Stimulated activated CD8-positive, alpha-beta memory T cell treated with anti-CD3 and anti-CD28 coated beads, Interleukin-2, amount 100 ng/mL, for 48 hours (primary cell): Measurements from ENCODE around the gene SH3RF1.
"Not testable (repeated sequence)": the region's sequence is repeated elsewhere in the genome, so short reads cannot be mapped to it uniquely, and the experiment has no call there.

Experiments
- DNase-seq, 2 donors: peaks; one replicate each; pipeline ENCODE4 v3.0.0-alpha.2; 2020; ENCODE audit warnings: low read depth in 2 of 2

SH3RF1 gene

DNA sequence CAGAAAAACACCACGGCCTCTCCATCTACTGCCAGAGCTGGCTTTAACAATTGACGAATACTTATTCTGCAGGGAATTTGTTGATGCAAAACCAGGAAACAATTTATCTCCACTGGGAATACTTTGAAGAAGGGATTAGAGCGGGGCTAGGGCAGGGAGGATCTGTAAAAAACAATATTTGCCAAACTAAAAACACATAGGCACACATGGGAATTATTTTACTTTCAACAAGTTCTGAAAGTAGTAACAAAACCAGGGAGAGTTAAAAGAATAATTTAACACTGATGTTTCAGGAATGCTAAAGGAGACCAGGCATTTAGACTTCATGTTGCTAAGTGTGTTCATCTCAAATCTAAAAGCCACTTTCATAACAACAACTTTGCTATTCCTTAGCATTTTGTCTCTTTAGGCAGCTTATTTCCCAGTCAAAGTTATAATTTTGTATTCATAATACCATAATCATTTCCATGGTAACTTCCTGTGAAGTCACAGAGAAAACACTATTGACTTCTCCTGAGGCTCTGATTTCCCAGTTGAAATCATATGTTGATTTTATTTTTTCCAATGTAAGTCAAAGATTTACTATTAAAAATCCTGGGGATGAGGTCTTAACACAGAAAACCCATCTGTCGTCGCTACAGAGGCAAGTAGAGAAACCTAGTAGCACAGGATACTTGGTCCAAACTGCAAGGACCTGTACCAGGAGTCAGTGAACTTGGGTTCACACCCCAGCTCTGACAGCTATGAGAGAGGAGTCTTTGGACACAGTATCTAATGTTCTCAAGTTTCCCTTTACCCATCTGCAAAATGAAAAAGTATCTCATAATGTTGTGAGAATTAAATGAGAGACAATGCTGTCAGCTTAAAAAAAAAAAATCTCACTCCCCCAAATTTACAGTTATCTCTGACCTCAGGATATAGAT is 69.3 kb downstream of the SH3RF1 start:
- DNase-seq: no peak

DNA sequence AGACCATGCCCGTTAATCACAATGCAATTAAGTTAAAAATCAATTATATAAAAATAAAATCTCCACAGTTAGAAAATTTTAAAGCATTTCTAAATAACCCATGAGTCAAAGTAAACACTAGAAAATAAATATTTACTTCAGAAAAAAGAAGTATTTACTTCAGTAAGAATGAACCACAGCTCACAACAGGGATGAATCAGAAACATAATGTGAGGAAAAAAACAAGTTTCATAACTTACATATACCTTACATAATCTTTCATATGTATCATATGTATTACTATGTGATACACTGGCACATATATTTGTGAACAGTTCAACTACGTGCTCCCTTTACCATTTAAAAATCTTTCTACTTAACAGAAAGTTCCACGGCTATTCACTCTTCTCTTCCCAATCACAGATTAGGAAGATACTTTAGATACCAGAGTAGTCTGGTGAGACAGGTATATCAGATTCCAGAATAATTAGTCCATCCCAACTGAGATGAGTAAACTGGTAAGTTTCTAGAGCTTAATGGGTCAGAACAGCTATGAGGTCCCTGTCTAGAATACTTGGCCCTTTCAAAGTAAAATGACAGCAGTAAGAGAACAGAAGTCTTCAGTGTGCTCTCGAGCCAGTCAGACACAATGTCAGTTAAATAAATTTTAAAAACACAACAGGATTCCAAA is 70.3 kb downstream of the SH3RF1 start:
- DNase-seq: no peak

DNA sequence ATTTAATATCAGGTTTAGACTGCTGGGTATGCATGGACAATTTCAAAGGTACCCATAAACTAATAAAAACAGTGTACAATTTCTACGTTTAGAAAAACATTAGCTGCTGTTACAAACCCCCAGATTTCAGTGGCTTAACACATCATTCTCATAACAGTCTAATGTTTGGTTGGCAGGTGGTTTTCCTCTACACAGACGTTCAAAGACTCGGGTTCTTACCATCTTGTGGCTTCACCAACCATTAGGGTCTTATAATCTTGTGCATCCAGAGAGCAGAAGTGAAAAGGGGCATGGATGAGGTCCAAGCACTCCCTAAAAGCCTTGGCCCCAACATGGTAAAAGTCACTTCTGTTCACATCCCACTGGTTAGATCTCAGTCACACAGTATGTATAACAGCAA is 71.6 kb downstream of the SH3RF1 start:
- DNase-seq: no peak

DNA sequence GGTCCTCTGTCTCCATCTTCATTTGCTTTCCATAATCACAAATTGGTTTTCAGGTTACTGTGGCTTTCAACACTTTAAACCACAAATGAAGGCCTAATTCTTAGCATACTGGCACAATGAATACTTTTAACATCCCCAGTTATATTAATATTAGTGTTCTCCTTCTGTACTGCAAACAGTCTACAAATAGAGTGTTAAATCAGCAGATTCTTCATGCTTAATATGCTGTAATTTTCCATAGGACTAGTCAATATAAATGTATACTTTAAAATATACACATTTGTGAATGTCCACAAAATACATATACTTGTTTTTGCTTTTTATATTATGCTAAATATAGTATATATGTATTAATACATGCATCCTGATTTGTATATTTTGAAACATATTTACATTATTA is 72.6 kb downstream of the SH3RF1 start:
- DNase-seq: no peak

DNA sequence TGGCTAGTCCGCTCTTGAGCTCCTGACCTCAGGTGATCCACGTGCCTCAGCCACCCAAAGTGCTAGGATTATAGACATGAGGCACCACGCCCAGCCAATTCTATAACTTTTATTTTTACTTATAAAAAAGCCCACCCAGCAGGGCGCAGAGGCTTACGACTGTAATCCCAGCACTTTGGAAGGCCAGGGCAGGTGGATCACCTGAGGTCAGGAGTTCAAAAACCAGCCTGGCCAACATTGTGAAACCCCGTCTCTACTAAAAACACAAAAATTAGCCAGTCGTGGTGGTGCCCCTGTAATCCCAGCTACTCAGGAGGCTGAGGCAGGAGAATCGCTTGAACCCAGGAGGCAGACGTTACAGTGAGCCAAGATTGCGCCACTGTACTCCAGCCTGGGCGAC is 73.5 kb downstream of the SH3RF1 start:
- not testable (repeated sequence) for DNase-seq

DNA sequence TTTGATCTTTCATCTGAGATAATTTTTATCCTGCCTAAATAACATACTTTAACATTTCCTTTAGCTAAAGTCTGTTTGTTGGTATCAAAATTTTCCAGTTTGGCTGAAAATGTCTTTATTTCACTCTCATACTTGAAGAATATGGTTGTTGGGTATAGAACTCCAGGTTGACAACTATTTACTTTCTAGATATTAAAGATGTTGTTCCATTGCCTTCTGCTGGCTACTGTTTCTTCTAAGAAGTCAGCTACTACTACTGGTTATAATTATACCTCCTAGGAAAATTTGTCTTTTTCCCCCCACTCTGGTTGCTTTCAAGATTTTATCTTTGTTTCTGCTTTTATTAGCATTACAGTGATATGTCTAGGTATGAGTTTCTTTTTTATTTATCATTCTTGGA is 75.7 kb downstream of the SH3RF1 start:
- no peak for DNase-seq

DNA sequence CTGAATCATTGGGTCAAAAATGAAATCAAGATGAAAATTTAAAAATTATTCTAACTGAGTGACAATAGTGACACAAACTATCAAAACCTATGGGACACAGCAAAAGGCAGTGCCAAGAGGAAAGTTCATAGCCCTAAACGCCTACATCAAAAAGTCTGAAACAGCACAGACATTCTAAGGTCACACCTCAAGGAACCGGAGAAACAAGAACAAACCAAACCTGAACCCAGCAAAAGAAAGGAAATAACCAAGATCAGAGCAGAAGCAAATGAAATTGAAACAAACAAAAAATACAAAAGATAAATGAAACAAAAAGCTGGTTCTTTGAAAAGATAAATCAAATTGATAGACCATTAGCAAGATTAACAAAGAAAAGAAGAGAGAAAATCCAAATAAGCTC is 80.8 kb downstream of the SH3RF1 start:
- not testable (repeated sequence) for DNase-seq

DNA sequence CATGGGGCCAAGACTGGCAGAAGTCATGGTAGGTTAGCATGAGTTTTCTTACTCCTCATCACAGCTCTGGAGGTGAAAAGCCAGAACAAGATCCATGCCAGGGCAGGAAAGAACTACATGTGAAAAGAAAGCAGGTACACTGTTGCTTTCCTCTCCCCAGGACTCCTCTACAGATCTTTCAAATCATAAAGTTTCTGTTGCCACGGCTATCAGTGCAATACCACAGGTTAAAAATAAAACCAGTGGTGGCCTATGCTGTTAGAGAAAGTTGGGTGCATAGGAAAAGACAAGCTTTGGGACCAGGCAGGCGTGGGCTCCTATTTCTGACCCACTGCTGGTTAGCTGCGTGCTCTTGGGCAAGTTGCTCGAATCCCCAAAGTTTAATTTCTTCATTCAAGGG is 81.4 kb downstream of the SH3RF1 start:
- no peak for DNase-seq

DNA sequence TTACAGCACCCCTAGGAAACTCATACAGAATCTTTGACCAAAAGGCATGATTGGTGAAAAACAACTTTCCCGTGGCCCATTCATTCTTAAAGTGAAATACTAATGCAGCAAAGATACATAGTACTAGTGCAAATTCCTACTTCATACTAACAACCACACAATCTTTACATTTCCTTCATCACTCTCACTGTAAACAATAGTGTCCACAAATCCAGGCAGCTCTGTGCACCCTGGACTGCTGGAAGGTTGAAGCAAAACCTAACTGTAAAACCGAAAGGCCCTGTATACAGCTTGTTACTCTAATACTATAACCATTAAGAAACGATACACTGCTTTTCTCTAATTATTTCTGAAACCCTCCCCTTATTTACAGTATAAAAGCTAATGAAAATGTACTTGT is 82.6 kb downstream of the SH3RF1 start:
- DNase-seq: no peak

DNA sequence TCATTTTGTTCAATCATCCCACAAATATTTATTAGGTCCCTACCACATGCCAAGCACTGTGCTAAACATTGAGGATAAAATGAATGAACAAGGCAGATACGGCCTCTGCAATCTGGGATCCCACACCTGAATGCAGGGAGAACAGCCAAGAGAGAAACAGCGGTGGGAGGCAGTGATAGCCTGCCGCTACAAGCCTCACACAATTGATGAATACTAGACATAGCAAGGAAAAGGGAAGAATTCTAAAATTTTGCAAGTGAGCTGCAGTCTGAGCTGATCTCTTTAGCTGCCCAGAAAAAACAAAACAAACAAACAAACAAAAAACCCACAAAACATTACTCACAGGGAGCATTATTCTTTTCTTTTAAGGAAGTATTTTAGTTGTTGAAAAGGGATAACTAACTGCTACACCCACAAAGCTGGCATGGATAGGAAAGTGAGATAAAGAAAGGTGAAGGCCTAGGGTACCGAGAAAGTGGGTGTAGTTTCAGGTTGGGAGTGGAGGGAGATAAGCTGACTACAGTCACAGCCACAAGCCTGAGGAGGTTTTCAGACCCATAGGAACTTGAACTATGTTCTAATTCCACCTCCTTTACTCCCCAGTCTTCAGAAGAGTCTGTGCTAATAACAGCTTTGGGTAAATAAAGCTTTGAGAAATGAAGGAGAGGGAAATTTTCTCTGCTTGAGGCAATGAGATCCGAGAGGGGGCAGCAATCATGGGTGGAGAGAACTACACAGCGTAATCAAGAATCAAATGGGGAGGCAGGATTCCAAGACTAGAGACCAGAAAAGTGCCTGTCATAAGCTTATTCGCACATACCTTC is 85.4 kb downstream of the SH3RF1 start:
- no peak for DNase-seq

DNA sequence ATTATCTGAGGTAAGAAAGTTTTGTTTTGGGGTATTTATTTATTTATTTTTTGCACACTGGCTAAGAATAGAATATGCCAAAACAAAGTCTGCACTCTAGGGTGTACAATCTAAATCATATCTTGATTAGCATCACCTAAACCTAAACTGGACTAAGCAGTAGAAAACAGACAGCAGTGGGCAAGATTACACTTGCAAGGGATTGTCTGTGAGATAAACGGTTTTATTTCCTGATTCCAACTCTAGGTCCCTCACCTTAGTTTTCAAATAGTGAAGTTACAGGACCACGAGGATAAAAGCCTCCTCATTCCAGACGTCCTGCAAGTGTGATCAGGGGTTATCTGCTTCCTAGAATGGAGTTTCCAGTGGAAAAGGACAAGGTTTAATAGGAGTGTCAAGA is 86.1 kb downstream of the SH3RF1 start:
- no peak for DNase-seq

DNA sequence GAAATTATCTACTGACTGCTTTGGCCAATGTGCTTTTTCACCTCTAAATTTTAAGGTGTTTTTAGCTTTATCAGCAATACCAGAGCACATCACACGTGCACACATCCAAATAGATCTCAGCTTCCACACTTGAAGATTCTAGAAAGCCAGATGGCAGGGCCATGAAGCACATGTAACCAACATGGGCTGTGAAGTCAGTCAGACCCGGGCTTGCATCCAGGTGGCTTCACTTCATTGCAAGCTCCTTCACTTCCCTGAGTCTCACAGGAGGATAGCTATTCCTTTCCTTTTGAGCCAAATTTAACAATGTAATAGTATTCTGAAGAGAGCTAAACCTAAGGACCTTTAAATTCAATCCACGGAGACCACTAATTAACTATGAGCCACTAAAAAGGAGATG is 86.5 kb downstream of the SH3RF1 start:
- no peak for DNase-seq

DNA sequence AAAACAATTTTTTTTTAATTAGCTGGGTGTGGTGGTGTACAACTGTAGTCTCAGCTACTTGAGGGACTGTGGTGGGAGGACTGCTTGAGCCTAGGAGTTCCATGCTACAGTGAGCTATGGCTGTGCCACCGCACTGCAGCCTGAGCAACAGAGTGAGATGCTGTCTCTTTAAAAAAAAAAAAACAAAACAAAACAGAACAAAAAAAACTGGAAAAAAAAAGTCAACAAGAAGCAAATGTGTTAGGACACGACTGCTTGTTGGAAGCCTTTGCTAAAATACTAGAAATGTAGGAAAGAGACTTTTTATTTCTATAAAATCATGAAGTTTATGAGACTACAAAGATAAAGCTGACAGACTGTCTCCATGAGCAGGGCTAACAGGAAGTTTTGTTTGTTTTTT is 87.2 kb downstream of the SH3RF1 start:
- DNase-seq: no peak

DNA sequence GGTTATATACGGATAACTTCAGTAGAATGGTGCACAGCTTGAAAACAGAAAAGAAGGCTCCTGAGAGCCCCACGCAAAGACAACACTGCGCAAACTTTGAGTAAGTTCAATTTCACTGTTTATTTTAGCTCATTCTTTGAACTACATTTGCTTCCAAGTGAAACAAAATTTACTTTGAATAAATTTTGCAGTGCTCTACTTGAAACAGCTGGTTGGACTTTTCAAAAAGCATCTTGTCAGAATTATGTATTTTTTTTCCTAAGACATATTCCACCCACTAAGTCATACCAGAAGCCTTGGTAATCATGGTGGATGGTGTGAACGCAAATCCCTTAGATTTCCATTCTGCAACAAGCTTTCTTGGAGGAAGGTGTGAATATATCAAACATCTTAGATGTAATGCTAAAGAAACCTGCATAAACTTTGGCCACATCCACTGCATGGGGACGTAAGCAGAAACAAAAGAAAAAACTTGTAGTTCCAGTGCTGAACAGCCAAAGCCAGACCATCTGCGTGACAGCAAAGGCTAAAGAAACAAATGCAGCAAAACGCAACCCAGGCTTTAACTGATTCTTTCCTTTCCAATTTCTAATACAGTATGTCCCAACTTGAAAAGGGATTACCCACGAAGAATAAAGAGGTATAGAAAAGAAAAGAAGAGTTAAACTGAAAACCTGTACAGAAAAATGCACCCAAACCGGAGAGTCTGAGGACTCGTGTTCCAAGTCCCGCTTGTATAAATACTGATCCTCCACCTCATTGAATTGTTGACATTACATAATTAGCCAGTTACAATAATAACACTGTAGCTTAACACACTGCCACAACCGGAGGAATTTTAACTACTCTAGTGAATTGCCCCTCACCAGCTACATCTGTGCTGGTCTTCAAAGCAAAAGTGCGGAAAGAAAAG is 90.9 kb downstream of the SH3RF1 start:
- DNase-seq: no peak

DNA sequence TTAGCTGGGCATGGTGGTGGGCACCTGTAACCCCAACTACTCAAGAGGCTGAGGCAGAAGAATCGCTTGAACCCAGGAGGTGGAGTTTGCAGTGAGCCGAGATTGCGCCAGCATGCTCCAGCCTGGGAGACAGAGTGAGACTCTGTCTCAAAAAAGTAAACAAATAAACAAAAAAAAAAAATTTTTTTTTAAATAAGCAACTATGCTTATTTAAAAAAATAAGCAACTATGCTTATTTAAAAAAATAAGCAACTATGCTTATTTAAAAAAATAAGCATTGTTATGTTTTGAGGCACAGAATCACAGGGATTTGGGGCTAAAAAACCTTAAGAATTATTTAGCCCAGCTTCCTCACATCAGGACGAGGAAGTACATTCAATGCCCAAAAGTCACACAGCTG is 92.7 kb downstream of the SH3RF1 start:
- DNase-seq: not testable (repeated sequence)

DNA sequence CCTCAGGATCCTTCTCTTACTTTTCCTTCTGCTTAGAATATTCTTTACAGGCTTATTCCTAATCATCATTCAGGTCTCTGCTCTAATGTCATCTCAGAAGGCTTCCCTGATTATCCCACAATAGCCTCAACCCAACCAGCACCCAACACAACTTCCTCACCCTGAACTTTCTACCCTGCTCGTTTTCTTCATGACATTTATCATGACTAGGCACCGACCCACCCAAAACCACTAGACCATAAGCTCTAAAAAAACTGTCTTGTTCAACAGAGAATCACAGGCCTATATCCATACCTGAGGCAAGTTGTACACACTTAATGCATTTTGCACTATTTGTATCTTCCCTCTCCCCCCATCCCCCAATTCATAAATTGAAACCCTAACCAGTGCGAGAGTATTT is 95.3 kb downstream of the SH3RF1 start:
- no peak for DNase-seq

DNA sequence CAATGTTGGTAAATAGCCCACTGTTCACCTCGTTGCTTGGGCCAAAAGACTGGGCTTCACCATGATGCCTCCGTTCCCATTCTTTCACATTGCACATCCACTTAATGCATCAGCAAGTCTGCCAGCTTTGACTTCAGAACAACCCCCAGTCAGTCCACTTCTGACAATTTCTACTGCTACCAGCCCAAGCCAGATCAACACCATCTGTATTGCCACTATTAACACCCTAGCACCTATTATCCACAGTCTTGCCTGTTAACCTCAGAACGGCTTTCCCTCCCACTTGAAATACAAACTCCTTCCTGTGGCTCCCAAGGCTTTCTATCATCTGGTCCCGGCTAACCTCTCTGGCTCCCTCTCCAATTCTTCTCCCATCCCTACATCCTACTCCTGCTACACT is 95.7 kb downstream of the SH3RF1 start:
- no peak for DNase-seq

DNA sequence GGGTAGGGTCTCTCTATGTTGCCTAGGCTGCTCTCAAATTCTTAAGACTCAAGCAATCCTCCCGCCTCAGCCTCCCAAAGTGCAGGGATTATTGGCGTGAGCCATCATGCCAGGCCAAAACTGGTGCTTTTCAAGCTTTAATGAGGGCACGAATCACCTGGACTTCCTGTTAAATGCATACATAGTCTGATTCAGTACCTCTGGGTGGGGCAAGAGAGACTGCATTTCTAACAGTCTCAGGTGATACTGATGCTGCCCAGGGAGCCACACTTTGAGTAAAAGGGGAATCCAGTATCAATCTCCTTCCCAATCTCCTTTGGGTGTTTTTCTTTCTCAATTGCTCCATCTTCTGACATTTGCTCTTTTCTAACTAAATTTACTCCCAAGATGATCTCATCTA is 96.5 kb downstream of the SH3RF1 start:
- no peak for DNase-seq

DNA sequence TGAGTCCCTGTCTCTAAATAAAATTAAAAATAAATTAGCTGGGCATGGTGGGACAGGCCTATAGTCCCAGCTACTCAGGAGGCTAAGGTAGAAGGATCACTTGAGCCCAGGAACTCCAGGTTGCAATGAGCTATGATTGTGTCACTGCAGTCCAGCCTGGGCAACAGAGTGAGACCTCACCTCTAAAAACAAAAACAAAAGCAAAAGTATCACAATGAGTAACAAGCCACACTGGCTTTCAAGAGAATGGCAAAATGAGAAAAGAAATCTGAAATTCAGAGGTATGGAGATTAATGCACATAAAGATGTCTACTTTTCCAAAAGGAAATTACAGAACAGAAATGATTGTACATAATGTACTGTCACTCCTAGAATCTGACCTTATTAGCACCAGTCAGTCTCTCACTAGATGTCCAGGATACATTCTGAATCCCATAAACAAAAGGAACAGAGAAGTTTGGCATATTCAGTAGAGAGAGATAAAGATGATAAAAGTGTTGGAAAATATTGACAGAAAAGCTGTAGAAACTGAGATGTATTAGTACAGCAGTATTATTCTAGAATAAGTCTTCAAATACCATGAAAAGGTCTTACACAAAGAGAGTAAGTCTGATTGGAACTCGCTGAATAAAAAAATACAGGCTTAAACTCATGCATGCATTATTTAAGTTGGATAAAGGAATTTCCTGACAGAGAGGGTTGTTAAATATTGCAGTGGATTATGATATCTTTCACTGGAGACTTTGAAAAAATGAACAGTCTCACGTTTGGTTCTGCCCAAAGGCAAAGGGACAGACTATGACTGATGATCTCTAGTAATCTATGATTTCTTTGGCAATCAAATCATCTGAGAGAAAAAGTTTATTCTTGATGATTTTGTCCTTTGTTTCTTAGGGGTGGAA is 102.5 kb downstream of the SH3RF1 start:
- DNase-seq: no peak

DNA sequence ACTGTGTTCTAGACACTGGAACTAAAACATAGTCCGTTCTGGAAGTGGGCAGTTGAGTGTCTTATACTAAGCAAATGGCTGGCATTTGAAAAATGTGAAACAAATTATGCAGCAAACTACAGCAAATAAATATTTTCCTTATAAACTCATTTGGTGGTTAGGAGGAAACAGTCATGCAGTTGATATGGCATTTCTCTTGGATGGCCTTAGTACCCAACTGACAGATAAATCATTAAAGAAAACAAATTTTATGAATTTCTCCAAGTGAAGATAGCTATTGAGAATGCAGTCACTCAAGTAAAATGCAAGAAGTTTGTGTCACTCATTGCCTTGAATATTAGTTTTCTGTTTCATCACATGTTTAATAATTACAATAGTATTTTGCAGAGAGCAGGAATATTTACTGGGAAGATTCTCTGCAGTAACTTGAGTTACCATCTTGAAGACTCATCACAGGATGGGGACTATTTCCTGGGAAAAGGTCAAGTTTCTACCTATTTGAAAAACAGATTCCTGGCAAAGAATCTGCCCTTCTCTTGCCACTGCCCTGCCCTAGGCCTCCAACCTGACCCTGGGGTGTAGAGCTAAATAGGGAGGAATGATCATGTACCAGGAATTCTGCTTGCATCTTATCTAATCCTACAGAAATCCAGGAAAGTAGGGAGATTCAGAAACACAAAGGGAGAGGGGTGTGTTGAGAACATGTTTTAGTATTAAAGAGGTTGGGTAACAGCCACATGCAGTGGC is 105.9 kb downstream of the SH3RF1 start:
- DNase-seq: no peak
